ENCODE data around the gene MEI1.
A peak's percentile ranks its signal among the peaks of the same experiment; 100 is the strongest.

Gene MEI1

DNA sequence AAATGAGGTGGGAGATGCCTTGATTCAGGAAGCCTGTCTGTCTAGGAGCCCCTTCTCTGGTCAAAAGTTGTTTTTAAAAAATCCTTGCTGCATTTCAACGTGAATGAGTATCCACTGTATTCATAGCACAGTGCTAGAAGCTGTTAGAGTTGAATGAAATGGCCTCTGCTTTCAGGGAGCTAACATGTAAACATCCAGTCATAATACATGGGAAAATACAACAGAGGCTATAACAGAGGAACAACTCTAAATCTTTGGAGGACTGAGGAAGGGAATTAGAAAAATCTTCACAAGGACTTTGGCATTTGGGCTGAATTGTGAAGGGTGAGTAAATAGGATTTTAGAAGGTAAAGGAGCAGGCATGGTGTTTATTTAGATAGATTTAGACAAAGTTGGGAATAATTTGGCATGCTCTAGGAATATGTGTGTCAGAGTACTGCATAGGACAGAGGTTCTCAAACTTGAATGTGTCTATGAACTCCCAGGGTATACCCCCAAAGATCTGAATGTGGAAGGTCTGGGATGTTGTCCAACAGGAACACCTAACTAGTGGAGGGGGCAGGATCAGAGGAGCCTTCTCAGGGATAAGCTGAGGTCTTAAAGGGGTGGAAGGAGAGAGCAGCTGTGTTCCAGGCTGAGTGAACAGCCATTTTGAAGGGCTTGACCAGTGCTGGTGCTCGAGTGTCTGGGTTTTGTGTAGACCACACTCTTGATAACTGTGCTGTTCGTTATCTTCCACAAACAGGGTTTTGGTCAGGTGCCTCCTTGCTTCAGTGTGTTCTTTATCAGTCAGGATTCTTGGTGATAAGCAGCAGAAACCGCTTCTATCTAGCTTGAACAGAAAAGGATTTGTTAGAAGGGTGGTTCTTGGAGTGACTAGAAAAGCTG, 146.3 kb downstream of the MEI1 start:
- DNase-seq, result peak; percentile 72

DNA sequence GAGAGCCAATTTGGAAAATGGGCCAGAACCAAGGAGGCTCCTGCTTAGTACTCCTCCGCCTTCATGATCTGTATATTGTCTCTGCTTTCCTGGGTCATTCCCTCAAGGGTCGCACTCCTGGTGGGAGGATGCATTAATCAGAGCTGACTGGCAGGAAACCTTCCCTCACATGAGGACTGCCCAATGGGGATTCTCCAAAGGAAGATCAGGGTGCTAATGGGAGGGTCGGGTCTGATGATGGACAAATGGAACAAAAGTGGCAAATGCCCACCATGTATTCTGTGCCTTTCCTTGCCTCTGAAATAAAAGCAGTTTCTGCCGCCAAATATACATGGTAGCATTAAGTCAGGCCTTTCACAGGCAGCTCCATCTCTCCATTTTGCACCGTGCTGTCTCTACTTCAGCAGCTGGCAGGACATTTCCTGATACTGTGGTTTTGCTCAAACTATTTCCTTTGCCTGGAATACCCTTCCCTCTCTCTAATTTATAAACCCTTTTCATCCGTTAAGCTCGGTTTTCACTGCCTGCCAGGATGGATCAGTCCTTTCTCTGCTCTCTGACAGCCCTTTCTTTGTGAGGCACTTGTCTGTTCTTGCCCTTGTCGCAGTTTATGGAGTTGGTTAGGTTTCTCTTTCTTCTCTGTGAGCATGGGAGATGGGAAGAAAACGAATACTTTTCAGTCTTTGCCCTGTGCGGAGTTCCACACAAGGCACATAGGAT, 147.1 kb downstream of the MEI1 start:
- DNase-seq, result no peak

DNA sequence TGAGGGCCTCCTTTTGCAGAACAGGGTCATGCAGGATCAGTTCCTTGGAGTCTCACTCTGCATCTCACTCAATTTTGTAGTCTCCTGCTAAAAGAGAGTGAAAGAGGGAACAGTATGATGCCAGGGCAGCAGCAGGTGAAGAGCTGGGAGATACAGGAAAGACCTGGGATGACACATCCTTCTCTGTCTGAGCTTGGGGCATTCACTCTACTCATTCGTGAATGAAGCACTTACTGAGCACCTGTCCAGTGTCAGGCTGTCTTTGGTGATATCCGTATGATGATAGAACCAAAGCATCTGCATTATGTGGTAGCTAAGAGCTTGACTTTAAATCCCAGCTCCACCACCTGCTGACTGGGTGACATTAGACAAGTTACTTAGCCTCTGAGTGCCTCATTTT, 148.0 kb downstream of the MEI1 start:
- DNase-seq, result peak; percentile 14

DNA sequence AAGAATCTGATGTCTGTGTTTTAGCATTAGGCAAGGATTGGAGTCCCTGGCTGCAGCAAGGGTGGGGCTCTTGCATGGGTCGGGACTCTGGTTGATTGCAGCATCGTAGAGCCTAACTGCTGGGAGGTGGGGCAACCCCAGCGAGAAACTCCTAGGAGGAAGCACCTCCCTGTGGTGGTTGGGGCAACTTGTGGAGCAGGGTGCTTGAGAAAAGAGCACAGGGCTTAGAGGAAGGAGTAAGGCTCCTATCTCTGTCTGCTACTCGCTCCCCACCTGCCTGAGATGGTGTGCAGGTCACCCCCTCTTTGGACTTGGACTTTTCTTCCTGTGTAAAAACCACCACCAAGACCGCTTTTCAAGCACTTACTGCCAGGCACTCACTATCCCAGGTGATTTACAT, 149.2 kb downstream of the MEI1 start:
- DNase-seq, result no peak
